H1 (cell line): ENCODE measurements around the gene DHRS12.

Source experiments
- ATF3 ChIP-seq: IDR thresholded peaks from 2 replicates; pipeline ENCODE4 v1.6.1; 2011; ENCODE audit warnings: low read depth, mild to moderate bottlenecking, low read length; ENCODE audit not compliant: insufficient read depth
- CEBPB ChIP-seq: IDR thresholded peaks from 2 replicates; pipeline ENCODE4 v1.6.1; 2012; ENCODE audit warnings: low read depth, low read length
- CTCF ChIP-seq, 3 experiments: IDR thresholded peaks; 1 replicate in 2 of 3; 2 replicates in 1 of 3; pipeline versions ENCODE4 v1.5.1 to v1.6.1; 2011; ENCODE audit warnings: low read length in 3 of 3, mild to moderate bottlenecking in 3 of 3, inconsistent platforms in 2 of 3, low read depth in 1 of 3, moderate library complexity in 1 of 3; ENCODE audit not compliant: insufficient read depth in 1 of 3; ENCODE audit errors: control extremely low read depth in 1 of 3
- GABPA ChIP-seq: IDR thresholded peaks from 2 replicates; pipeline ENCODE4 v1.6.1; 2011; ENCODE audit warnings: mild to moderate bottlenecking, low read length, moderate library complexity, borderline replicate concordance; ENCODE audit not compliant: insufficient read depth
- POLR2AphosphoS5 ChIP-seq: IDR thresholded peaks from 2 replicates; pipeline ENCODE4 v1.6.1; 2011; ENCODE audit warnings: low read depth, low read length
- RAD21 ChIP-seq, 2 experiments: IDR thresholded peaks in 1 of 2; conservative IDR thresholded peaks in 1 of 2; 2 replicates each; pipeline ENCODE4 v1.6.1; 2011; ENCODE audit warnings: low read depth in 2 of 2, low read length in 2 of 2, improper control_type of control experiment in 1 of 2, inconsistent platforms in 1 of 2, mild to moderate bottlenecking in 1 of 2, moderate library complexity in 1 of 2
- RXRA ChIP-seq: IDR thresholded peaks from 2 replicates; pipeline ENCODE4 v1.6.1; 2011; ENCODE audit warnings: low read depth, mild to moderate bottlenecking, low read length, moderate library complexity; ENCODE audit not compliant: insufficient read depth
- SIN3A ChIP-seq, 2 experiments: IDR thresholded peaks in 1 of 2; conservative IDR thresholded peaks in 1 of 2; 2 replicates each; pipeline ENCODE4 v1.6.1; 2011 to 2012; ENCODE audit warnings: low read length in 2 of 2, improper control_type of control experiment in 1 of 2, low read depth in 1 of 2, mild to moderate bottlenecking in 1 of 2
- ZNF274 ChIP-seq: IDR thresholded peaks from 2 replicates; pipeline ENCODE4 v1.7.0; 2012; ENCODE audit warnings: low read length, borderline replicate concordance; ENCODE audit errors: extremely low read depth

GRCh38 chr13:51761643-51762350, 42.2 kb downstream of the DHRS12 start:
- TF ChIP-seq CEBPB: no peak
- no peak for TF ChIP-seq ZNF274
- no peak for TF ChIP-seq SIN3A (conservative IDR thresholded peaks at IDR 0.05 in 1 of 2, IDR thresholded peaks at IDR 0.05 in 1 of 2; ENCODE audit: low read depth in 1 of 2, low read length in 2 of 2)
- TF ChIP-seq CTCF (IDR thresholded peaks at IDR 0.05; ENCODE audit: control extremely low read depth in 1 of 3, insufficient read depth in 1 of 3, low read depth in 1 of 3, low read length in 3 of 3): no peak
- TF ChIP-seq POLR2AphosphoS5: no peak
- no peak for TF ChIP-seq RXRA
- TF ChIP-seq ATF3: no peak
- TF ChIP-seq RAD21 (IDR thresholded peaks at IDR 0.05 in 1 of 2, conservative IDR thresholded peaks at IDR 0.05 in 1 of 2; ENCODE audit: low read depth in 2 of 2, low read length in 2 of 2): no peak
- TF ChIP-seq GABPA: no peak
